Hepatocyte (in vitro differentiated cells): Measurements from ENCODE around the gene PTPRN2. TPM values are rescaled to one million over a fixed set of nuclear protein-coding genes. Genes with fewer than 3 reads are reported as not detected.
"Not testable (repeated sequence)": the region's sequence is repeated elsewhere in the genome, so short reads cannot be mapped to it uniquely, and the experiment has no call there.

Experiments used
- DNase-seq: peaks from one replicate; pipeline ENCODE4 v3.0.0-alpha.2; 2016; ENCODE audit warnings: low spot score
- H2AFZ ChIP-seq: fragments of 200-600 bp; sonication (generic); 2 replicates; pipeline ENCODE4 v1.6.0; 2016; ENCODE audit warnings: antibody characterized with exemption, mild to moderate bottlenecking
- H3K27ac ChIP-seq: fragments of 200-600 bp; sonication (generic); 2 replicates; pipeline ENCODE4 v1.5.1; 2016; ENCODE audit warnings: mild to moderate bottlenecking
- H3K27me3 ChIP-seq: fragments of 200-600 bp; sonication (generic); 2 replicates; pipeline ENCODE4 v1.6.1; 2016
- H3K36me3 ChIP-seq: fragments of 200-600 bp; sonication (generic); replicated peaks from 2 replicates; pipeline ENCODE4 v1.5.1; 2016; ENCODE audit warnings: low read depth; ENCODE audit not compliant: insufficient read depth
- H3K4me1 ChIP-seq: fragments of 200-600 bp; sonication (generic); 2 replicates; pipeline ENCODE4 v1.5.1; 2016; ENCODE audit warnings: mild to moderate bottlenecking, moderate library complexity; ENCODE audit not compliant: insufficient read depth
- H3K4me2 ChIP-seq: fragments of 200-600 bp; sonication (generic); 2 replicates; pipeline ENCODE4 v1.6.0; 2016
- H3K4me3 ChIP-seq: fragments of 200-600 bp; sonication (generic); 2 replicates; pipeline ENCODE4 v1.5.1; 2016; ENCODE audit warnings: mild to moderate bottlenecking
- H3K79me2 ChIP-seq: fragments of 200-600 bp; sonication (generic); 2 replicates; pipeline ENCODE4 v1.6.0; 2017; ENCODE audit warnings: mild to moderate bottlenecking
- H3K9me2 ChIP-seq: fragments of 200-600 bp; sonication (generic); replicated peaks from 2 replicates; pipeline ENCODE4 v1.6.0; 2017; ENCODE audit warnings: mild to moderate bottlenecking; ENCODE audit not compliant: insufficient read depth
- H3K9me3 ChIP-seq: fragments of 200-600 bp; sonication (generic); 2 replicates; pipeline ENCODE4 v1.5.1; 2016; ENCODE audit warnings: low read depth, mild to moderate bottlenecking
- H4K20me1 ChIP-seq: fragments of 200-600 bp; sonication (generic); 2 replicates; pipeline ENCODE4 v1.6.0; 2016; ENCODE audit warnings: mild to moderate bottlenecking; ENCODE audit not compliant: insufficient read depth, poor library complexity, severe bottlenecking
- CTCF ChIP-seq: fragments of 200-600 bp; sonication (generic); IDR thresholded peaks from 2 replicates; pipeline ENCODE4 v1.5.1; 2016; ENCODE audit warnings: antibody characterized with exemption, mild to moderate bottlenecking; ENCODE audit not compliant: poor library complexity
- EZH2 ChIP-seq: fragments of 200-600 bp; sonication (generic); IDR thresholded peaks from 2 replicates; pipeline ENCODE4 v1.6.1; 2016; ENCODE audit warnings: antibody characterized with exemption, mild to moderate bottlenecking, borderline replicate concordance
- EZH2phosphoT487 ChIP-seq: fragments of 200-600 bp; sonication (generic); IDR thresholded peaks from one replicate; pipeline ENCODE4 v1.6.1; 2018; ENCODE audit warnings: antibody characterized with exemption, mild to moderate bottlenecking, low read depth, moderate library complexity; ENCODE audit not compliant: unreplicated experiment, severe bottlenecking
- WGBS: methylation state at CpG from one replicate; pipeline ENCODE4 v1.1.6; 2016; ENCODE audit warnings: low lambda C conversion rate; ENCODE audit errors: missing lambda C conversion rate; 5-methylcytosine and 5-hydroxymethylcytosine counted together
- polyA plus RNA-seq: library from polyadenylated mRNA; unstranded; fragments of >200 nt; fragmentation: Nextera tagmentation; extraction: Ambion mirVana; gene quantifications from 2 replicates; pipeline ENCODE4 v1.2.1, GENCODE V29; 2016
- total RNA-seq: library from RNA; depleted of rRNA; stranded (reverse); fragments of >200 nt; gene quantifications from 2 replicates; pipeline ENCODE4 v1.2.3, GENCODE V29; 2014

PTPRN2 gene
- 1.8 and 2.1 TPM in 2 replicates for total RNA-seq
- 2.0 and 3.3 TPM in 2 replicates for polyA plus RNA-seq

- H2AFZ ChIP-seq = no peak within 1 kb of the TSS
Measured at GRCh38 chr7:158587162-158588084, at the start of gene PTPRN2. TSS of gene PTPRN2 (minus strand) at chr7:158587823.

GRCh38 chr7:158633055-158633956 lies 45.7 kb upstream of the PTPRN2 start:
- H3K4me1 ChIP-seq = no peaks in the 10 kb centered on the region
- no peaks in the 10 kb centered on the region for H3K9me3 ChIP-seq
- H3K4me2 ChIP-seq = no peak overlapping the region
- no peak for TF ChIP-seq CTCF
- TF ChIP-seq EZH2phosphoT487 = no peak
- no peak for TF ChIP-seq EZH2
- H2AFZ ChIP-seq = no peak overlapping the region
- WGBS = 97% methylated on average over 11 of the region's 11 CpGs
- no peaks in the 10 kb centered on the region for H3K27me3 ChIP-seq
- H4K20me1 ChIP-seq = no peaks in the 10 kb centered on the region
- DNase-seq = no peak
- no peak overlapping the region for H3K4me3 ChIP-seq
- H3K9me2 ChIP-seq = no peaks in the 10 kb centered on the region
- no peaks in the 10 kb centered on the region for H3K36me3 ChIP-seq
- no peaks in the 10 kb centered on the region for H3K79me2 ChIP-seq
- no peak overlapping the region for H3K27ac ChIP-seq

More at GRCh38 chr7:158587162-158588084, at the start of gene PTPRN2:
- peaks cover 33% of the 10 kb centered on the region for H3K27me3 ChIP-seq
- WGBS = 0% methylated on average over 12 of the region's 110 CpGs
- H3K9me3 ChIP-seq = no peaks in the 10 kb centered on the region
- TF ChIP-seq EZH2phosphoT487 = no peak
- TF ChIP-seq CTCF = no peak
- no peak for TF ChIP-seq EZH2
- no peaks in the 10 kb centered on the region for H3K36me3 ChIP-seq
- peak within 1 kb of the TSS; percentile 97 for H3K4me2 ChIP-seq
- no peak within 1 kb of the TSS for H3K27ac ChIP-seq
- H3K4me3 ChIP-seq = no peak within 1 kb of the TSS
- H3K79me2 ChIP-seq = no peaks in the 10 kb centered on the region
- peak; percentile 92 for DNase-seq
- H4K20me1 ChIP-seq = no peaks in the 10 kb centered on the region
- H3K4me1 ChIP-seq = peaks cover 12% of the 10 kb centered on the region
- no peaks in the 10 kb centered on the region for H3K9me2 ChIP-seq

GRCh38 chr7:158631574-158632195 lies 44.1 kb upstream of the PTPRN2 start:
- Histone ChIP-seq H3K27me3 (no peaks in the 10 kb centered on the region), H2AFZ (no peak overlapping the region), H4K20me1 (no peaks in the 10 kb centered on the region), H3K27ac (no peak overlapping the region), H3K9me3 (no peaks in the 10 kb centered on the region), H3K4me2 (no peak overlapping the region), H3K9me2 (no peaks in the 10 kb centered on the region), H3K36me3 (no peaks in the 10 kb centered on the region), H3K4me1 (no peaks in the 10 kb centered on the region), H3K4me3 (no peak overlapping the region), H3K79me2 (no peaks in the 10 kb centered on the region)
- no peak for TF ChIP-seq CTCF
- TF ChIP-seq EZH2phosphoT487 = no peak
- WGBS = 95% methylated on average over 3 of the region's 3 CpGs
- DNase-seq = no peak

GRCh38 chr7:158626289-158626688 lies 38.7 kb upstream of the PTPRN2 start:
- H4K20me1 ChIP-seq, H2AFZ ChIP-seq, H3K27ac ChIP-seq, DNase-seq, H3K4me2 ChIP-seq, H3K4me3 ChIP-seq, H3K79me2 ChIP-seq, H3K9me2 ChIP-seq, H3K4me1 ChIP-seq, H3K27me3 ChIP-seq, H3K36me3 ChIP-seq, H3K9me3 ChIP-seq: not testable (repeated sequence)
- 71% methylated on average over 8 of the region's 8 CpGs for WGBS
